NCI-H1436 treated with DMSO at 0.1 percent for 48 hours (cell line): Measurements from ENCODE around the gene MACROD1.

Source experiments
- DNase-seq: peaks from one replicate; lab custom pipeline; 2025; lab: John Stamatoyannopoulos, UW

The MACROD1 gene

GRCh38 chr11:64013141-64013896 is 152.6 kb downstream of the MACROD1 start:
- no peak for DNase-seq

- no peak for DNase-seq
Observed at GRCh38 chr11:64011371-64011770, 154.5 kb downstream of the MACROD1 start.

- DNase-seq, result no peak
Observed at GRCh38 chr11:64010783-64011182, 155.1 kb downstream of the MACROD1 start.

GRCh38 chr11:64009710-64010109 is 156.2 kb downstream of the MACROD1 start:
- no peak for DNase-seq

GRCh38 chr11:64008914-64009633 is 156.8 kb downstream of the MACROD1 start:
- DNase-seq, result no peak

- no peak for DNase-seq
Observed at GRCh38 chr11:64008283-64008913, 157.5 kb downstream of the MACROD1 start.

- DNase-seq, result no peak
Observed at GRCh38 chr11:64007629-64008282, 158.2 kb downstream of the MACROD1 start.

GRCh38 chr11:64007160-64007628 is 158.7 kb downstream of the MACROD1 start:
- DNase-seq, result no peak

GRCh38 chr11:64006398-64006797 is 159.5 kb downstream of the MACROD1 start:
- DNase-seq, result no peak

- no peak for DNase-seq
Observed at GRCh38 chr11:64005691-64006090, 160.2 kb downstream of the MACROD1 start.

- DNase-seq, result no peak
Observed at GRCh38 chr11:64004590-64004984, 161.3 kb downstream of the MACROD1 start.

- no peak for DNase-seq
Observed at GRCh38 chr11:64003807-64004589, 161.9 kb downstream of the MACROD1 start.

GRCh38 chr11:64001484-64002420 is 164.2 kb downstream of the MACROD1 start:
- no peak for DNase-seq

GRCh38 chr11:64000740-64001483 is 165.0 kb downstream of the MACROD1 start:
- DNase-seq, result no peak

GRCh38 chr11:64000026-64000739 is 165.7 kb downstream of the MACROD1 start:
- DNase-seq, result no peak

GRCh38 chr11:63999349-64000025 is 166.4 kb downstream of the MACROD1 start:
- DNase-seq, result no peak

GRCh38 chr11:63998558-63999348 is 167.2 kb downstream of the MACROD1 start:
- no peak for DNase-seq
